ENCODE measurements around the gene DLL4.

DLL4 gene

GRCh38 chr15:40932156-40932555 is 3.0 kb downstream of the DLL4 start:
- H3K9me3 ChIP-seq (ENCODE audit: control insufficient read depth, insufficient read depth, low read length), result no peaks in the 10 kb centered on the region
- H3K27ac ChIP-seq (ENCODE audit: low read depth, low read length), result no peak overlapping the region
- H3K9me2 ChIP-seq (replicated peaks; ENCODE audit: control insufficient read depth, low read length), result no peaks in the 10 kb centered on the region
- no peak for TF ChIP-seq EZH2phosphoT487 (IDR thresholded peaks at IDR 0.05; ENCODE audit: borderline replicate concordance, low read length)
- TF ChIP-seq CTCF (IDR thresholded peaks at IDR 0.05; ENCODE audit: low read depth, low read length, poor library complexity, severe bottlenecking), result no peak
- peaks cover 47% of the 10 kb centered on the region for H3K27me3 ChIP-seq (ENCODE audit: control insufficient read depth, low read length)
- H3K36me3 ChIP-seq (ENCODE audit: control insufficient read depth, low read length), result no peaks in the 10 kb centered on the region
- no peaks in the 10 kb centered on the region for H3K79me2 ChIP-seq (ENCODE audit: control insufficient read depth, low read length)
- no peaks in the 10 kb centered on the region for H4K20me1 ChIP-seq (ENCODE audit: control insufficient read depth, insufficient read depth, low read depth, low read length)
- H3K4me2 ChIP-seq (ENCODE audit: low read length), result no peak overlapping the region
- peaks cover 50% of the 10 kb centered on the region for H3K4me1 ChIP-seq (ENCODE audit: control insufficient read depth, low read length)
- H3K4me3 ChIP-seq (ENCODE audit: low read length), result no peak overlapping the region
- no peaks in the 10 kb centered on the region for H3F3A ChIP-seq (ENCODE audit: control insufficient read depth, insufficient read depth)

GRCh38 chr15:40932649-40933516 is 3.7 kb downstream of the DLL4 start:
- H3K4me3 ChIP-seq (ENCODE audit: low read length), result no peak overlapping the region
- H3K27ac ChIP-seq (ENCODE audit: low read depth, low read length), result no peak overlapping the region
- H3K9me3 ChIP-seq (ENCODE audit: control insufficient read depth, insufficient read depth, low read length), result no peaks in the 10 kb centered on the region
- H3K27me3 ChIP-seq (ENCODE audit: control insufficient read depth, low read length), result peaks cover 40% of the 10 kb centered on the region
- H3K9me2 ChIP-seq (replicated peaks; ENCODE audit: control insufficient read depth, low read length), result no peaks in the 10 kb centered on the region
- H3K4me2 ChIP-seq (ENCODE audit: low read length), result no peak overlapping the region
- H3F3A ChIP-seq (ENCODE audit: control insufficient read depth, insufficient read depth), result no peaks in the 10 kb centered on the region
- H3K79me2 ChIP-seq (ENCODE audit: control insufficient read depth, low read length), result no peaks in the 10 kb centered on the region
- TF ChIP-seq EZH2phosphoT487 (IDR thresholded peaks at IDR 0.05; ENCODE audit: borderline replicate concordance, low read length) (no peak), CTCF (IDR thresholded peaks at IDR 0.05; ENCODE audit: low read depth, low read length, poor library complexity, severe bottlenecking) (no peak)
- H3K36me3 ChIP-seq (ENCODE audit: control insufficient read depth, low read length), result no peaks in the 10 kb centered on the region
- peaks cover 49% of the 10 kb centered on the region for H3K4me1 ChIP-seq (ENCODE audit: control insufficient read depth, low read length)
- no peaks in the 10 kb centered on the region for H4K20me1 ChIP-seq (ENCODE audit: control insufficient read depth, insufficient read depth, low read depth, low read length)

- peaks cover 43% of the 10 kb centered on the region for H3K4me1 ChIP-seq (ENCODE audit: control insufficient read depth, low read length)
- no peak overlapping the region for H3K4me2 ChIP-seq (ENCODE audit: low read length)
- H3K9me2 ChIP-seq (replicated peaks; ENCODE audit: control insufficient read depth, low read length), result no peaks in the 10 kb centered on the region
- H3K27ac ChIP-seq (ENCODE audit: low read depth, low read length), result no peak overlapping the region
- TF ChIP-seq EZH2phosphoT487 (IDR thresholded peaks at IDR 0.05; ENCODE audit: borderline replicate concordance, low read length) (no peak), CTCF (IDR thresholded peaks at IDR 0.05; ENCODE audit: low read depth, low read length, poor library complexity, severe bottlenecking) (no peak)
- no peaks in the 10 kb centered on the region for H4K20me1 ChIP-seq (ENCODE audit: control insufficient read depth, insufficient read depth, low read depth, low read length)
- H3K36me3 ChIP-seq (ENCODE audit: control insufficient read depth, low read length), result no peaks in the 10 kb centered on the region
- H3K79me2 ChIP-seq (ENCODE audit: control insufficient read depth, low read length), result no peaks in the 10 kb centered on the region
- H3F3A ChIP-seq (ENCODE audit: control insufficient read depth, insufficient read depth), result no peaks in the 10 kb centered on the region
- no peak overlapping the region for H3K4me3 ChIP-seq (ENCODE audit: low read length)
- H3K9me3 ChIP-seq (ENCODE audit: control insufficient read depth, insufficient read depth, low read length), result no peaks in the 10 kb centered on the region
- H3K27me3 ChIP-seq (ENCODE audit: control insufficient read depth, low read length), result peaks cover 34% of the 10 kb centered on the region
These were observed 4.4 kb downstream of the DLL4 start for GRCh38 chr15:40933517-40933902.
